HepG2 (cell line): ENCODE measurements around the gene QRICH2. TPM values are rescaled to one million over a fixed set of nuclear protein-coding genes. Genes with fewer than 3 reads are reported as not detected.

Experiments used
- ATAD3A ChIP-seq: sonication (generic); formaldehyde crosslinking; IDR thresholded peaks from 2 replicates; pipeline ENCODE4 v1.4.0; 2020; ENCODE audit warnings: missing genetic modification reagents
- ATM ChIP-seq: fragments of 450-650 bp; IDR thresholded peaks from 2 replicates; pipeline ENCODE4 v1.7.1; 2017; ENCODE audit warnings: mild to moderate bottlenecking, borderline replicate concordance
- FOXC1 ChIP-seq: sonication (generic); formaldehyde crosslinking; IDR thresholded peaks from 2 replicates; pipeline ENCODE4 v1.8.0; 2022; ENCODE audit warnings: mild to moderate bottlenecking, missing genetic modification reagents, borderline replicate concordance
- GZF1 ChIP-seq: sonication (generic); formaldehyde crosslinking; IDR thresholded peaks from 2 replicates; pipeline ENCODE4 v1.5.1; 2020; ENCODE audit warnings: mild to moderate bottlenecking, missing genetic modification reagents
- KLF12 ChIP-seq: sonication (generic); formaldehyde crosslinking; IDR thresholded peaks from 2 replicates; pipeline ENCODE4 v1.4.0; 2020; ENCODE audit warnings: missing genetic modification reagents, borderline replicate concordance
- NFYB ChIP-seq: sonication (generic); formaldehyde crosslinking; IDR thresholded peaks from 2 replicates; pipeline ENCODE4 v1.4.0; 2020; ENCODE audit warnings: missing genetic modification reagents
- SRSF9 ChIP-seq: fragments of 200-400 bp; formaldehyde crosslinking; IDR thresholded peaks from 2 replicates; pipeline ENCODE4 v1.6.1; 2018; ENCODE audit warnings: borderline replicate concordance, mild to moderate bottlenecking, low read depth, low read length; ENCODE audit not compliant: insufficient read depth, poor library complexity, severe bottlenecking
- TMF1 ChIP-seq: sonication (generic); formaldehyde crosslinking; IDR thresholded peaks from 2 replicates; pipeline ENCODE4 v1.8.1; 2022; ENCODE audit warnings: low read depth, missing genetic modification reagents
- ZNF138 ChIP-seq: sonication (generic); formaldehyde crosslinking; IDR thresholded peaks from 2 replicates; pipeline ENCODE4 v1.5.0; 2020; ENCODE audit warnings: mild to moderate bottlenecking, low read depth, missing genetic modification reagents
- ZNF230 ChIP-seq: sonication (generic); formaldehyde crosslinking; IDR thresholded peaks from 2 replicates; pipeline ENCODE4 v1.4.0; 2020; ENCODE audit warnings: mild to moderate bottlenecking, missing genetic modification reagents
- ZNF605 ChIP-seq: sonication (generic); formaldehyde crosslinking; IDR thresholded peaks from 2 replicates; pipeline ENCODE4 v1.8.0; 2022; ENCODE audit warnings: mild to moderate bottlenecking, missing genetic modification reagents
- ZNF777 ChIP-seq: sonication (generic); formaldehyde crosslinking; IDR thresholded peaks from 2 replicates; pipeline ENCODE4 v1.4.0; 2020; ENCODE audit warnings: missing genetic modification reagents
- ZSCAN29 ChIP-seq: sonication (generic); formaldehyde crosslinking; conservative IDR thresholded peaks from 2 replicates; pipeline ENCODE4 v1.4.0; 2020; ENCODE audit warnings: mild to moderate bottlenecking, missing genetic modification reagents
- polyA plus RNA-seq, 8 experiments: library from polyadenylated mRNA; depleted of rRNA in 3 of 8; stranded (reverse) in 7 of 8; unstranded in 1 of 8; fragments of >200 nt; fragmentation: Illumina TruSeq in 4 of 8; extraction: Trizol in 4 of 8; gene quantifications; 2 replicates each; pipeline versions ENCODE4 v1.2.1 to v1.2.3, GENCODE V29; 2011 to 2016; ENCODE audit warnings: low read depth in 4 of 8, missing spikeins in 1 of 8, mixed read lengths in 1 of 8; ENCODE audit not compliant: insufficient read depth in 1 of 8
- total RNA-seq, 5 experiments: library from RNA; depleted of rRNA; stranded (reverse); fragments of >200 nt; fragmentation: Illumina TruSeq; extraction: Trizol; gene quantifications; 2 replicates each; pipeline ENCODE4 v1.2.3, GENCODE V29; 2016; ENCODE audit warnings: low read depth in 1 of 5
- TF ChIP-seq, protein P1 (sequence below): sonication (generic); formaldehyde crosslinking; IDR thresholded peaks from 2 replicates; pipeline ENCODE4 v1.9.0; 2021; ENCODE audit warnings: missing genetic modification reagents, mild to moderate bottlenecking, borderline replicate concordance
- TF ChIP-seq, protein P2 (sequence below): sonication (generic); formaldehyde crosslinking; IDR thresholded peaks from 2 replicates; pipeline ENCODE4 v1.9.0; 2021; ENCODE audit warnings: missing genetic modification reagents, borderline replicate concordance
- TF ChIP-seq, protein P3 (sequence below): sonication (generic); formaldehyde crosslinking; IDR thresholded peaks from 2 replicates; pipeline ENCODE4 v1.8.1; 2023; ENCODE audit warnings: mild to moderate bottlenecking, inconsistent platforms, moderate library complexity, missing genetic modification reagents, borderline replicate concordance
- TF ChIP-seq, protein P4 (sequence below): sonication (generic); formaldehyde crosslinking; IDR thresholded peaks from 2 replicates; pipeline ENCODE4 v1.4.0; 2020; ENCODE audit warnings: missing genetic modification reagents
- TF ChIP-seq, protein P5 (sequence below): sonication (generic); formaldehyde crosslinking; IDR thresholded peaks from 2 replicates; pipeline ENCODE4 v1.5.0; 2020; ENCODE audit warnings: mild to moderate bottlenecking, missing genetic modification reagents

The QRICH2 gene
- total and polyA plus RNA-seq, 2 of the 13 experiments (the other 11 are each of a cell fraction or from before 2014, with no cell fraction given) = 3.7 to 5.7 TPM

DNA sequence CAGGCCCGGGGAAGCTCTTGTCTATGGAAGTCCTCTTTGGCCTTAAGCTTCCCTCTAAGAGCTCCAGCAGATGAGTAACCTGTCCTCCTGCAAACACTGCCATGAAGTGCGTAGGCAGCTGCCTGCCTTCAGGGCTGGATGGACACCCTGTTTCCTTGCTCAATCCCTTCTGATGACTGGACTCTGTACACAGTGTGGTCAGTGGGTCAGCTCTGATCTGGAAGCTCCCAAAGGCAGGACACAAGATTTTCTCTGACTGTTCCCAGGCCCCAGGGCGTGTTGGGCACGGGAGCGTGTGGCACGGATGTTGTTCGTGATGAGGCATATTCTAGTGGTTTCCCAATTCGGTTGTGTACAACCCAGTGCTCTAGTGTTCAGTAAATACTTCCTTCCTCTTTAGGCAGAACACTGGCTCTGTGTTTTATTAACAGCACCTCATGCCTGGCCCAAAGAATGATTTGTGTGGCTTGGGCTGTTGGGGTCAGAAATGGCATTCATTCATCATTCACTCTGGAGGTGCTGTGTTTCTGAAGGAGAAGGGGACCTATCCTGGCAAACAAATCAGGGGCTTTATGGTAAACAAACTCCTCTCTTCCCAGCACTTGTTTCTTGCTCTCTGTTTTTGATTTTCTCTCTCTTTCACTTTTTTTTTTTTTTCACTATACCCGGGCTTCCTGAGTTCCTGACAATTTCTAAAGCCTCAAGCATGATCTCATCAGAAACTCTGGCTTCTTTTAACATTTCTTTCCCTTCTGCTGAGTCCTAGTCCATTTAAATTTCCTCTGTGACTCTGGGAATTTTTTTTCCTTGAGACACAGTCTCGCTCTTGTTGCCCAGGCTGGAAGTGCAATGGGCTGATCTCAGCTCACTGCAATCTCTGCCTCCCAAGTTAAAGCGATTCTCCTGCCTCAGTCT is 55.8 kb downstream of the QRICH2 start (continued):
- TF ChIP-seq TMF1 = no peak
- TF ChIP-seq ZNF605 = no peak
- no peak for TF ChIP-seq ZNF777 (CRISPR knock-in tag)
- TF ChIP-seq, protein P1, sequence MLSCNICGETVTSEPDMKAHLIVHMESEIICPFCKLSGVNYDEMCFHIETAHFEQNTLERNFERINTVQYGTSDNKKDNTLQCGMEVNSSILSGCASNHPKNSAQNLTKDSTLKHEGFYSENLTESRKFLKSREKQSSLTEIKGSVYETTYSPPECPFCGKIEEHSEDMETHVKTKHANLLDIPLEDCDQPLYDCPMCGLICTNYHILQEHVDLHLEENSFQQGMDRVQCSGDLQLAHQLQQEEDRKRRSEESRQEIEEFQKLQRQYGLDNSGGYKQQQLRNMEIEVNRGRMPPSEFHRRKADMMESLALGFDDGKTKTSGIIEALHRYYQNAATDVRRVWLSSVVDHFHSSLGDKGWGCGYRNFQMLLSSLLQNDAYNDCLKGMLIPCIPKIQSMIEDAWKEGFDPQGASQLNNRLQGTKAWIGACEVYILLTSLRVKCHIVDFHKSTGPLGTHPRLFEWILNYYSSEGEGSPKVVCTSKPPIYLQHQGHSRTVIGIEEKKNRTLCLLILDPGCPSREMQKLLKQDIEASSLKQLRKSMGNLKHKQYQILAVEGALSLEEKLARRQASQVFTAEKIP (CRISPR knock-in tag) = no peak
- no peak for TF ChIP-seq ZNF138 (CRISPR knock-in tag)
- no peak for TF ChIP-seq ATAD3A (CRISPR knock-in tag)
- TF ChIP-seq, protein P2, sequence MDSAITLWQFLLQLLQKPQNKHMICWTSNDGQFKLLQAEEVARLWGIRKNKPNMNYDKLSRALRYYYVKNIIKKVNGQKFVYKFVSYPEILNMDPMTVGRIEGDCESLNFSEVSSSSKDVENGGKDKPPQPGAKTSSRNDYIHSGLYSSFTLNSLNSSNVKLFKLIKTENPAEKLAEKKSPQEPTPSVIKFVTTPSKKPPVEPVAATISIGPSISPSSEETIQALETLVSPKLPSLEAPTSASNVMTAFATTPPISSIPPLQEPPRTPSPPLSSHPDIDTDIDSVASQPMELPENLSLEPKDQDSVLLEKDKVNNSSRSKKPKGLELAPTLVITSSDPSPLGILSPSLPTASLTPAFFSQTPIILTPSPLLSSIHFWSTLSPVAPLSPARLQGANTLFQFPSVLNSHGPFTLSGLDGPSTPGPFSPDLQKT (CRISPR knock-in tag) = no peak
- TF ChIP-seq GZF1 (CRISPR knock-in tag) = no peak; the same call in 1 of the 2 replicates
- TF ChIP-seq NFYB (CRISPR knock-in tag) = no peak
- no peak for TF ChIP-seq KLF12 (CRISPR knock-in tag)
- TF ChIP-seq ZSCAN29 (CRISPR knock-in tag) = no peak; the same call in 1 of the 2 replicates
- TF ChIP-seq, protein P3, sequence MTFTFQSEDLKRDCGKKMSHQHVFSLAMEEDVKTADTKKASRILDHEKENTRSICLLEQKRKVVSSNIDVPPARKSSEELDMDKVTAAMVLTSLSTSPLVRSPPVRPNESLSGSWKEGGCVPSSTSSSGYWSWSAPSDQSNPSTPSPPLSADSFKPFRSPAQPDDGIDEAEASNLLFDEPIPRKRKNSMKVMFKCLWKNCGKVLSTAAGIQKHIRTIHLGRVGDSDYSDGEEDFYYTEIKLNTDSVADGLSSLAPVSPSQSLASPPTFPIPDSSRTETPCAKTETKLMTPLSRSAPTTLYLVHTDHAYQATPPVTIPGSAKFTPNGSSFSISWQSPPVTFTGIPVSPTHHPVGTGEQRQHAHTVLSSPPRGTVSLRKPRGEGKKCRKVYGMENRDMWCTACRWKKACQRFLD = no peak
- TF ChIP-seq ZNF230 (CRISPR knock-in tag) = no peak
- no peak for TF ChIP-seq FOXC1
- TF ChIP-seq, protein P4, sequence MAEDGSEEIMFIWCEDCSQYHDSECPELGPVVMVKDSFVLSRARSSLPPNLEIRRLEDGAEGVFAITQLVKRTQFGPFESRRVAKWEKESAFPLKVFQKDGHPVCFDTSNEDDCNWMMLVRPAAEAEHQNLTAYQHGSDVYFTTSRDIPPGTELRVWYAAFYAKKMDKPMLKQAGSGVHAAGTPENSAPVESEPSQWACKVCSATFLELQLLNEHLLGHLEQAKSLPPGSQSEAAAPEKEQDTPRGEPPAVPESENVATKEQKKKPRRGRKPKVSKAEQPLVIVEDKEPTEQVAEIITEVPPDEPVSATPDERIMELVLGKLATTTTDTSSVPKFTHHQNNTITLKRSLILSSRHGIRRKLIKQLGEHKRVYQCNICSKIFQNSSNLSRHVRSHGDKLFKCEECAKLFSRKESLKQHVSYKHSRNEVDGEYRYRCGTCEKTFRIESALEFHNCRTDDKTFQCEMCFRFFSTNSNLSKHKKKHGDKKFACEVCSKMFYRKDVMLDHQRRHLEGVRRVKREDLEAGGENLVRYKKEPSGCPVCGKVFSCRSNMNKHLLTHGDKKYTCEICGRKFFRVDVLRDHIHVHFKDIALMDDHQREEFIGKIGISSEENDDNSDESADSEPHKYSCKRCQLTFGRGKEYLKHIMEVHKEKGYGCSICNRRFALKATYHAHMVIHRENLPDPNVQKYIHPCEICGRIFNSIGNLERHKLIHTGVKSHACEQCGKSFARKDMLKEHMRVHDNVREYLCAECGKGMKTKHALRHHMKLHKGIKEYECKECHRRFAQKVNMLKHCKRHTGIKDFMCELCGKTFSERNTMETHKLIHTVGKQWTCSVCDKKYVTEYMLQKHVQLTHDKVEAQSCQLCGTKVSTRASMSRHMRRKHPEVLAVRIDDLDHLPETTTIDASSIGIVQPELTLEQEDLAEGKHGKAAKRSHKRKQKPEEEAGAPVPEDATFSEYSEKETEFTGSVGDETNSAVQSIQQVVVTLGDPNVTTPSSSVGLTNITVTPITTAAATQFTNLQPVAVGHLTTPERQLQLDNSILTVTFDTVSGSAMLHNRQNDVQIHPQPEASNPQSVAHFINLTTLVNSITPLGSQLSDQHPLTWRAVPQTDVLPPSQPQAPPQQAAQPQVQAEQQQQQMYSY (CRISPR knock-in tag) = no peak
- TF ChIP-seq, protein P5, sequence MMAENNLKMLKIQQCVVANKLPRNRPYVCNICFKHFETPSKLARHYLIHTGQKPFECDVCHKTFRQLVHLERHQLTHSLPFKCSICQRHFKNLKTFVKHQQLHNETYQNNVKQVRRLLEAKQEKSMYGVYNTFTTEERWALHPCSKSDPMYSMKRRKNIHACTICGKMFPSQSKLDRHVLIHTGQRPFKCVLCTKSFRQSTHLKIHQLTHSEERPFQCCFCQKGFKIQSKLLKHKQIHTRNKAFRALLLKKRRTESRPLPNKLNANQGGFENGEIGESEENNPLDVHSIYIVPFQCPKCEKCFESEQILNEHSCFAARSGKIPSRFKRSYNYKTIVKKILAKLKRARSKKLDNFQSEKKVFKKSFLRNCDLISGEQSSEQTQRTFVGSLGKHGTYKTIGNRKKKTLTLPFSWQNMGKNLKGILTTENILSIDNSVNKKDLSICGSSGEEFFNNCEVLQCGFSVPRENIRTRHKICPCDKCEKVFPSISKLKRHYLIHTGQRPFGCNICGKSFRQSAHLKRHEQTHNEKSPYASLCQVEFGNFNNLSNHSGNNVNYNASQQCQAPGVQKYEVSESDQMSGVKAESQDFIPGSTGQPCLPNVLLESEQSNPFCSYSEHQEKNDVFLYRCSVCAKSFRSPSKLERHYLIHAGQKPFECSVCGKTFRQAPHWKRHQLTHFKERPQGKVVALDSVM (CRISPR knock-in tag) = no peak
- no peak for TF ChIP-seq SRSF9
- no peak for TF ChIP-seq ATM
